Stimulated activated CD4-positive, alpha-beta T cell treated with anti-CD3 and anti-CD28 coated beads, Interleukin-4, amount 100 ng/mL, for 24 hours (primary cell): ENCODE measurements around the gene EXOC5.
"Not testable (repeated sequence)": the region's sequence is repeated elsewhere in the genome, so short reads cannot be mapped to it uniquely, and the experiment has no call there.

Experiments
- DNase-seq: peaks from one replicate; pipeline ENCODE4 v3.0.0-alpha.2; 2020

Gene EXOC5

GRCh38 chr14:57258221-57258620 is 10.5 kb downstream of the EXOC5 start:
- DNase-seq, result not testable (repeated sequence)

GRCh38 chr14:57254884-57255283 is 13.8 kb downstream of the EXOC5 start:
- no peak for DNase-seq

GRCh38 chr14:57246933-57247657 is 21.6 kb downstream of the EXOC5 start:
- DNase-seq, result no peak

- no peak for DNase-seq
Measured at GRCh38 chr14:57245941-57246340, 22.8 kb downstream of the EXOC5 start.

- DNase-seq, result no peak
Measured at GRCh38 chr14:57244106-57244505, 24.6 kb downstream of the EXOC5 start.

GRCh38 chr14:57243320-57243719 is 25.4 kb downstream of the EXOC5 start:
- no peak for DNase-seq

GRCh38 chr14:57240115-57240514 is 28.6 kb downstream of the EXOC5 start:
- DNase-seq, result not testable (repeated sequence)

- no peak for DNase-seq
Measured at GRCh38 chr14:57232006-57232405, 36.7 kb downstream of the EXOC5 start.

- DNase-seq, result not testable (repeated sequence)
Measured at GRCh38 chr14:57228320-57228719, 40.4 kb downstream of the EXOC5 start.

- DNase-seq, result no peak
Measured at GRCh38 chr14:57227083-57227482, 41.6 kb downstream of the EXOC5 start.

- DNase-seq, result no peak
Measured at GRCh38 chr14:57221931-57222330, 46.8 kb downstream of the EXOC5 start.

- DNase-seq, result no peak
Measured at GRCh38 chr14:57212919-57213318, 55.8 kb downstream of the EXOC5 start.

GRCh38 chr14:57209561-57209960 is 59.1 kb downstream of the EXOC5 start:
- no peak for DNase-seq

- DNase-seq, result no peak
Measured at GRCh38 chr14:57205938-57206337, 62.8 kb downstream of the EXOC5 start.

GRCh38 chr14:57202672-57203071 is 66.0 kb downstream of the EXOC5 start:
- DNase-seq, result not testable (repeated sequence)

GRCh38 chr14:57199921-57200320 is 68.8 kb downstream of the EXOC5 start:
- no peak for DNase-seq

GRCh38 chr14:57189070-57189469 is 79.6 kb downstream of the EXOC5 start:
- no peak for DNase-seq

GRCh38 chr14:57182760-57183503 is 85.8 kb downstream of the EXOC5 start:
- no peak for DNase-seq

GRCh38 chr14:57179273-57179672 is 89.4 kb downstream of the EXOC5 start:
- no peak for DNase-seq

- DNase-seq, result no peak
Measured at GRCh38 chr14:57174466-57174865, 94.2 kb downstream of the EXOC5 start.

GRCh38 chr14:57171903-57172302 is 96.8 kb downstream of the EXOC5 start:
- DNase-seq, result no peak

GRCh38 chr14:57171363-57171762 is 97.3 kb downstream of the EXOC5 start:
- DNase-seq, result no peak

GRCh38 chr14:57169901-57170300 is 98.8 kb downstream of the EXOC5 start:
- no peak for DNase-seq

- no peak for DNase-seq
Measured at GRCh38 chr14:57168138-57168679, 100.5 kb downstream of the EXOC5 start.
